Chondrocyte (in vitro differentiated cells): Measurements from ENCODE around the gene CDR2. TPM values are rescaled to one million over a fixed set of nuclear protein-coding genes. Genes with fewer than 3 reads are reported as not detected.

ENCODE experiments used
- DNase-seq: peaks from one replicate; pipeline ENCODE4 v3.0.0; 2021; ENCODE audit warnings: mixed read lengths, low spot score
- H3K27ac Mint-ChIP-seq: one replicate; pipeline ENCODE4 v1.8.0; 2021; ENCODE audit warnings: mild to moderate bottlenecking, moderate library complexity, mixed read lengths; ENCODE audit not compliant: unreplicated experiment
- H3K27me3 Mint-ChIP-seq: 2 replicates; pipeline ENCODE4 v1.8.0; 2021; ENCODE audit warnings: low read depth, mixed read lengths
- H3K36me3 Mint-ChIP-seq: 2 replicates; pipeline ENCODE4 v1.8.0; 2021; ENCODE audit warnings: low read depth, mixed read lengths
- H3K4me1 Mint-ChIP-seq: 2 replicates; pipeline ENCODE4 v1.8.0; 2021; ENCODE audit warnings: low read depth, mild to moderate bottlenecking, mixed read lengths
- H3K4me3 Mint-ChIP-seq: one replicate; pipeline ENCODE4 v1.8.0; 2021; ENCODE audit warnings: mild to moderate bottlenecking, moderate library complexity, mixed read lengths; ENCODE audit not compliant: unreplicated experiment
- H3K9me3 Mint-ChIP-seq: 2 replicates; pipeline ENCODE4 v1.8.0; 2021; ENCODE audit warnings: low read depth, mixed read lengths
- CTCF ChIP-seq: fragments of 200-600 bp; sonication (generic); IDR thresholded peaks from 2 replicates; pipeline ENCODE4 v1.5.0; 2021; ENCODE audit warnings: antibody characterized with exemption, mild to moderate bottlenecking, moderate library complexity
- total RNA-seq: library from RNA; stranded (reverse); gene quantifications from 3 replicates; pipeline ENCODE4 v1.2.1, GENCODE V29; 2021

The CDR2 gene
- total RNA-seq, 1 donor from 2014 or later, result 46.1 TPM

- Mint-ChIP-seq H3K4me3 (no peak overlapping the region), H3K27me3 (no peaks in the 10 kb centered on the region), H3K9me3 (peaks cover 21% of the 10 kb centered on the region), H3K4me1 (peaks cover 7% of the 10 kb centered on the region), H3K27ac (no peak overlapping the region), H3K36me3 (peaks cover 52% of the 10 kb centered on the region)
- TF ChIP-seq CTCF, result no peak
- DNase-seq, result no peak
Observed at GRCh38 chr16:22335668-22336246, 38.7 kb downstream of the CDR2 start.

DNA sequence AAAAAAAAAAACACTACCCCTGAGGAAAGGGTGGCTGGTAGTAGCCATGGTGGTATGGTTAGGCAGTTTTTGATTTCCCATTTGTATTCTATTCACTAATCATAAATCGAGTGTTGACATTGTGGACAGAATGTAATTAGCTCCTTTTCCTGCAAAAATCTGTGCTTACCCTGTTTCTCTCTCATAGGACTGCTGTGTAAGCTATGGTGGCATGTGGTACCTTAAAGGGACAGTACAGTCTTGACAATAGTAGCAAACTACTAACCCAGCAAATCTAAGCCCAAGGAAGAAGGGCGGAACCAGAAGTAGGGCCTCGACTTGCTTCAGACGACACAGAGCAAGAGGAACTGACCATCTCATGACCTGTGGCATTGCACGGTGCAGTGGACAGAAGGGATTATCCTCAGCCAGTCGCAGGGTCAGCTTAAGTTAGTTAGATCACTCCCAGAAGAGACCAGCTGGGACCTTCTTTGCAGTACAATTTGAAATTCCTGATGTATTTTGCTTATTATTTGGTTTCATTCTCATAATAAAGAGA lies 40.9 kb downstream of the CDR2 start:
- peak overlapping the region; percentile 28 for H3K27ac Mint-ChIP-seq
- peaks cover 7% of the 10 kb centered on the region for H3K4me1 Mint-ChIP-seq
- peaks cover 45% of the 10 kb centered on the region for H3K36me3 Mint-ChIP-seq
- H3K9me3 Mint-ChIP-seq, result peaks cover 15% of the 10 kb centered on the region
- H3K27me3 Mint-ChIP-seq, result no peaks in the 10 kb centered on the region
- DNase-seq, result no peak
- no peak for TF ChIP-seq CTCF
- H3K4me3 Mint-ChIP-seq, result no peak overlapping the region

- no peak overlapping the region for H3K4me3 Mint-ChIP-seq
- no peak for TF ChIP-seq CTCF
- no peaks in the 10 kb centered on the region for H3K9me3 Mint-ChIP-seq
- DNase-seq, result no peak
- no peaks in the 10 kb centered on the region for H3K4me1 Mint-ChIP-seq
- H3K36me3 Mint-ChIP-seq, result peaks cover 26% of the 10 kb centered on the region
- no peak overlapping the region for H3K27ac Mint-ChIP-seq
- H3K27me3 Mint-ChIP-seq, result no peaks in the 10 kb centered on the region
Observed at GRCh38 chr16:22330326-22330725, 44.1 kb downstream of the CDR2 start.

- Mint-ChIP-seq H3K36me3 (peaks cover 19% of the 10 kb centered on the region), H3K27ac (no peak overlapping the region), H3K4me3 (no peak overlapping the region), H3K9me3 (no peaks in the 10 kb centered on the region), H3K27me3 (no peaks in the 10 kb centered on the region), H3K4me1 (no peaks in the 10 kb centered on the region)
- no peak for DNase-seq
- no peak for TF ChIP-seq CTCF
Observed at GRCh38 chr16:22329199-22329695, 45.2 kb downstream of the CDR2 start.

- no peak for TF ChIP-seq CTCF
- DNase-seq, result no peak
- peaks cover 12% of the 10 kb centered on the region for H3K36me3 Mint-ChIP-seq
- no peak overlapping the region for H3K27ac Mint-ChIP-seq
- no peaks in the 10 kb centered on the region for H3K9me3 Mint-ChIP-seq
- no peak overlapping the region for H3K4me3 Mint-ChIP-seq
- H3K4me1 Mint-ChIP-seq, result no peaks in the 10 kb centered on the region
- no peaks in the 10 kb centered on the region for H3K27me3 Mint-ChIP-seq
Observed at GRCh38 chr16:22328081-22328725, 46.2 kb downstream of the CDR2 start.
